ENCODE results near the gene CPT1A.
"Not testable (repeated sequence)": the region's sequence is repeated elsewhere in the genome, so short reads cannot be mapped to it uniquely, and the experiment has no call there.

CPT1A gene
- total RNA-seq: 24.2 to 75.4 reads per million in 2 experiments

DNA sequence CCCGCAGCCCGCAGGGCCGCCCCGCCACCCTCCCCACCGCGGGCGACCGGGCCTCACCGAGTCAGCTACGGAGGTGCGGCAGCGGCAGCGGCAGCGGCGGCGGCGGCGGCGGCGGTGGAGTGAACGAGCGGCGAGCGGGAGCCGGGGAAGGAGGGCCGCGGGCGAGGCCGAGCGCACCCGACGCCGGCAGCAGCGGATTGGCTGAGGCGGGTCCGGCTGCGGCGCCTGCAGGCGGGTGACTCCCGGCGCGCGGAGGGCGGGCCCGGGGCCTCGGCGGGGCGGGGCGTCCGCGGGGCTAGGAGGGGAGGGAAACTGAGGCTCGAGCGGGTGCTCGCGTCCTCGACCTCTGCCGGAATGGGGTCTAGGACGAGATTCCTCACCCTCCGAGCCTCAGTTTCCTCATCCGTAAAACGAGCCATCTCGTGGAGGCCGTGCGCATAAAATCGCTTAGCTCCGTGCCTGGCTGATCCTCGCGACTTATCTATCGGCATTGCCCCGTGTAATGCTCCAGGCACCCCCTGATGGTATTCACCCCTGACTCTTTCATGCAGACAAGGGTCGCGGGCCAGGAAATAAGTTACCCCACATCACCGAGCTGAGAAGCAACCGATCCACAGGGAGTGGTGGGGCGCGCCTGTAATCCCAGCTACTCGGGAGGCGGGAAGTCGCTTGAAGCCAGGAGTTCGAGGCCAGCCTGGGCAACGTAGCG lies at the start of gene CPT1A:
TSS of gene CPT1A (minus strand) at position 199 of the 709 bp plus-strand sequence. CDS start 26,442 bp downstream, outside the sequence.
- DNase-seq (ENCODE audit: low read depth): peak; percentile 50

DNA sequence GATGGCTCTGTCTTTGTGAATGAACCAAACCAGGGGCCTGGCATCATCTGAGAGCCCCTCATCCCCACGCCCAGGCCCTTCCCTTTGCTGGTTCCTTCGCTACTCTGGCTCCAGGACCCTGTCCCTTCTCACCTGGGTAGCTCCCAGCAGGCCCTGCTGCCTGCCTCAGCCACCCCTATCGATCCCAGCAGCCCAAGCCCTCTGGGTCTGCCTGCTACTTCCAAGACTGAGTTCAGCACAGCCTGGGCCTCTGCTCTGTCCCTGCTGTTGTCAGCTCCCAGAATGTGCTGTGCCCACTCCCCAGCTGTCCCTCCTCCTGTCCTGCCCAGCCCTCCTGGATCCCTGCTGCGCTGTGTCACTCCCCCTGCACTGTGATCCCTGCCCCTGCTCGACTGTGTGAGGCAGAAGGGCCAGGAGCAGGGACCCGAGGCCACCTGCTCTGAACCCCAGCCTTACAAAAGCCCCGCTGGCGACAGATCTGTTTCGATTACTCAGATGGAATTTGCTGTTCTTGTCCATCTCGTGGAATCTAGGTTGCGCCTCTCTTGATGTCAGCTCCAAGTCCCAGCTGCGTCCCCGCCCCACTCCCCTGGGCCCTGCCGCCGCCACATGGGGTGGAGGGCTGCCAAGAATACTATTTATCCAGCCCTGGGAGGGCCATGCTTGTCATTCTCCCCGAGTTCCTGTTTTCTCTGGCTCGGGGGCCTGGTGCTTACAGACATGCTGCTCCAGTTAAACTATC lies 48.9 kb upstream of the CPT1A start:
- no peak for DNase-seq (ENCODE audit: low read depth)

DNA sequence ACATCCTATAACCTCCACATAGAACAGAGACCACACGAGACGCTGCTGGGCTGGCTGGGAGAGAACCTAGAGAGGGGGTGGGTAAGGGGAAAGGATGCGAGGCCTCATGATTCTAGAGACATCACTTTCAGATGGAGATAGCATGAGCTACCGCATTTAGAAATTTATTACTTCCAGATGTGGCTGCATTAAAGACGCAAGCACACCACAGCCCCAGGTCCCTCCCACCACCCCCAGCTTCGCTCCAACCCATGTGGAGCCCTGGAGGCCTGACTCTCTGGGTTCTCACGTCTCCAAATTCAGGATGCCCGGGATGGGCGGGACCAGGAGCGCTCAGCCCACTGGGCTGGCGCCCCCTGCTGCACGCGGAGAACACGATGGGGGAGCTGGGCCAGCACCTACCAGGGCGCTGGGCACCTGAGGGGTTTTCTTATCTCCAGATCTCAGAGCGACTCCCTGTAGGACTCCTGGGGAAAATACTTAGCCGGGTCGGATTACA lies 48.3 kb upstream of the CPT1A start:
- DNase-seq (ENCODE audit: low read depth): no peak

DNA sequence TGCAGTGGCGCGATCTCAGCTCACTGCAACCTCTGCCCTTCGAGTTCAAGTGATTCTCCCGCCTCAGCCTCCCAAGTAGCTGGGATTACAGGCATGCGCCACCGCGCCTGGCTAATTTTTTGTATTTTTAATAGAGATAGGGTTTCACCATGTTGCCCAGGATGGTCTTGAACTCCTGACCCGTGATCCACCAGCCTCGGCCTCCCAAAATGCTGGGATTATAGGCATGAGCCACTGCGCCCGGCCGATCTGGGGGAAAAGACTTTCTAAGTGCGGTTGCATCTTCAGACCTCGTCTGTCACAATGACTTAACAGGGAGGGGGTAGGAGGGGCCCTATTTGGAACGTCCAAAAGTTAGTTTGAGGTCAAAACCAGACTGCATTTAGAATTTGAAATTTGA lies 43.1 kb upstream of the CPT1A start:
- DNase-seq (ENCODE audit: low read depth): not testable (repeated sequence)

DNA sequence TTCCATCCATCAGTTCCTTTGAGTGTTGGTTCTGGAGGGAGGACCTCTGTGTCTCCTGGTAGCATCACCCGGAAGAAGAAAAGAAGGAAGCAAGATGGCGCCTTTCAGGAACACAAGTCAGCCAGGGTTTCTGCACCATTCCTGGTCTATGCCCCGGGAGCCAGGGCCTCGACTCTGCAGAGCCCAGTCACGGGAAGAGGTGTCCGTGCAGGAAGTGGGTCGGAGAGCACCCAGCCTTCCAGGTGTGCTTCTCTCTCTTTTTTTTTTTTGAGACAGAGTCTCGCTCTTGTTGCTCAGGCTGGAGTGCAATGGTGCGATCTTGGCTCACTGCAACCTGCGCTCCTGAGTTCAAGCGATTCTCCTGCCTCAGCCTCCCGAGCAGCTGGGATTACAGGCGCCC lies 40.7 kb upstream of the CPT1A start:
- no peak for DNase-seq (ENCODE audit: low read depth)

DNA sequence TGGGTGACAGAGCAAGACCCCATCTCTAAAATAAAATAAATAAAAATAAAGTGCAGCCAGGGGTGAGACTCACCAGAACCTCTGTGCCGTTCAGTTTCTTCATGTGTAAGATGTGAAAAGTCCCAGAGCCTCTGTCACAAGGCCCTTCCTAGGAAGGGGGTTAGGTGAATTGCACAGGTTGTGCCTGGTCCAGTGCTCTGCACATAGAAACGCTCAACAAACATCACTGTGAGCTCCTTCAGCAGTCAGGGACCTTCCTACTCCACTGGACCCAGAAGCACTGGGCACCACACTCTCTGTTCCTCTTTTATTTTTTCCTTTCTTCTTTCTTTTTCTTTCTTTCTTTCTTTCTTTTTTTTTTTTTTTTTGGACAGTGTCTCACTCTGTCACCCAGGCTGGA lies 39.6 kb upstream of the CPT1A start:
- no peak for DNase-seq (ENCODE audit: low read depth)

DNA sequence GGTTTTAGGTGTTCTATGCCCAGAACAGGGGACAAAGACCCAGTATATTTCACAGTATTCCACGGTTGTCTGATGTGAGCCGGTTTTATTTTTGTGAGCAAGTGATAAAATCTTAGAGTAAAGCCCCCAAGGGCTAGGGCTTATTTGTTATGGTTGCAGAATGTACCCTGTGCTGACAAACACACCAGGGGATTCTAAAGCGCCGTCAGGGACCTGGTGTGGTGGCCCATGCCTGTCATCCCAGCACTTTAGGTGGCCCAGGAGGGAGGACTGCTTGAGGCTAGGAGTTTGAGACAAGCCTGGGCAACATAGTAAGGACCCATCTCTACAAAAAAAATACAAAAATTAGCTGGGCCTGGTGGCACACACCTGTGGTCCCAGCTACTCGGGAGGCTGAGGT lies 39.1 kb upstream of the CPT1A start:
- DNase-seq (ENCODE audit: low read depth): no peak

DNA sequence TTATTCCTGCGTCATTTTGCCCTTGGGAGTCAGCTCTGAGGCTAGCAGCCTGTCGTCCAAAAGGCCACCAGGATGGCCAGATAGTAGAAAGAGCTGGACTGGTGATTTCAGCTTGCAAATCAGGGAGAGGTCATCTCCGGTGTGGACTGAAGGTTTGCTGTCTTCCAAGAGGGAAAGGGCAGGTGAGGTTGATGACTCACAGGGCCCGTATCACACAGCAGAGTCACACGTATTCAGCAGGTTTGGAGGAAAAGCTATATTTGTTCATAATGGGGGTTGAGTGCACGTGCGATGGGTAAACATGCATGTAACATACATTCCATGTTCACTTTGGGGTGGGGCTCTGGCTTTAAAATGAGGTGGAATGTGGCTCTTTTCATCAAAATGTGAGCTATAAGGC lies 36.3 kb upstream of the CPT1A start:
- DNase-seq (ENCODE audit: low read depth): no peak

DNA sequence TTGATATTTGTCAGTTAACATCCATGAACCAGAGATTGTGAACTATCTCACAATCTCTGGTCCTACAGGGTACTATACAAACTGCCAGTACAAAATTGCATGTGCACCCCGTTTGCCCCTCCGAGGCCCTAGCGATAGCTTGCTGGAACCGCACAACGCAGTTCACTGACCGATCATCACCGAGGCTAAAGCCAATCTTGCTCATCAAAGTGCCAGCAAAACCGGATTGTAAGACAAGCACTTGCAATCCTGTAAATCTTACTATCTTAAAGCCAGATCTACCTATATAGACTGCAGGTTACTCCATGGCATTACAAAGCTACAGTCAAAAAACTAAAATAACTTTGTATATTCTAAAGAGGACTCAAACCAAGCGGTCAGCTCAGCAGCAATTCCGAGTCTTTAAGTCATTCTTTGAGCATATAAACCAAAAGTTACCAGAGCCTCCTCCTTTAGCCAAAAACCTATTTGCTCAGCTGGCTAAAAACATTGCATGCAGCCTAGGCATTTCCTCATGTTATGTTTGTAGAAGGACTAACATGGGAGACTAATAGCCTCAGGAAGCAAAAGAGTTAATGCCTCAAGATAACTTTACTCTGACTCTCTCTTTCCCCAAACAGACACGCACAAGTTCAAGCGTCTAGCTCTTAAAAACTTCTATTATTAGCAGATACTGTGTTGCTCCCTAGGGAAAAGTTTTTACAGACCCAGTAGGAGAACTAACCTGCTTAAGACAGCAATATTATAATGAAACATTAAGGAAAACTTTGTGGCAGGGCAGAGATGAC lies 30.7 kb upstream of the CPT1A start:
- DNase-seq (ENCODE audit: low read depth): no peak

DNA sequence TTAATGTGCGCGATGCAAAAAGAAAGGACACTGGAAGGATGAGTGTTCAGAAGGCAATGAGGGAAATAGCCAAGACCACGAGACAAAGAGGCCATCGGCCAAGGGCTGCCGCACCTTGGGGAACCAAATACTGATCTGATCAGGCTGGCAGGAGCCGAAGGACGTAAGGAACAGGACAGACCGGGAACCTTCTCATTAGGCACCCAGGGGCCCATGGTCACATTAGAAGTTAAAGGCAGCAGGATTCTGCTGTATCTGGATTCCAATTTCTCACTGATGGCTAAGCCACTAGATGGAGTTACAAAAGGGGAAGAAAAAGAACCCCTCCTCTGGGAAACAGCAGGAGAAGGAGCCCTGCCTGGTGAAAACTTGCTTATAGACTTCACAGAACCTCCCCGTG lies 28.8 kb upstream of the CPT1A start:
- no peak for DNase-seq (ENCODE audit: low read depth)

DNA sequence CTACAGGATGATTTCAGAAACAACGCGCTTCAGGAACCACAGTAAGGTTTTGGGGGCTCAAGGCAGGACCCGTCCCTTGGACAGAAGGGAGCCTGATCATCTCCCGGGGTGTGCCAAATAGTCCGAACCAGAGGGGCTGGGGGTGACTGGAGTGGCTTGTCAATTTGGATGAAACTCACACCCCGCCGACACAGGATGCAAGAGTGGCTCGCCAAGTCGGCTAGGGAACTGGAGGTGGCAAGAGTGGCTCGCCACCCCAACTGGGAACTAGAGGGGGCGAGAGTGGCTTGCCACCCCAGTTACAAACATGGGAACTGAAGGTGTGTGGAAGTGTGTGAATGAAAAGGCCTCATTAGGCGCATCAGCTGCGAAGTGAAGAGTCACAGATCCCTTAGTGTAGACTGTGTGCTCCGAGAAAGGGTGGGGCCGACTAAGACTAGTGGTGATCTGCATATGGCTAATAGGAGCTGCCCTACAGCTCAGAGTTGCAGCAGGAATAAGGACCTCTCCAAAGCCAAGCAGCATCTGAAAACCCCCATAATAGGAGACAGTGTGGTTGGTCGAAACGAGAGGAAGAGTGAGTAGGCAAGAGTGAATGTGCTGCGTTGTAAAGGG lies 26.6 kb upstream of the CPT1A start:
- no peak for DNase-seq (ENCODE audit: low read depth)

DNA sequence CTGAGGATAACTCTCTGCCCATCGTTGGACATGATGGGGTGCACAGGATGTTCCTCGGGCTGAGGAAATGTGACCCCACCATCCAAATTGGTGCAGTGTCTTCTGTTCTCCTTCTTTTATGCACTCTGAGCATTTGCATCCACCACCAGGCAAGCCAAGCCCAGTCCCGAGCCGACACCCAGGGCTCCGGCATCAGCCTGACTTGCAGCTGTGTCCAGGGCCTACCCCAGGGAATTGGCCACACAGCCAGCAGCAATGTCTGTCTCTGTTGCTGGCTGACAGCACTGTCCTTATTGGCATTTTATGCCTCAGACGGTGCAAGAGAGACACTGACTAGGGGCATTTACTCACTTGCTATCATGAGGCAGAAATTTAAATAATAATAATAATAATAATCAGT lies 25.4 kb upstream of the CPT1A start:
- no peak for DNase-seq (ENCODE audit: low read depth)

DNA sequence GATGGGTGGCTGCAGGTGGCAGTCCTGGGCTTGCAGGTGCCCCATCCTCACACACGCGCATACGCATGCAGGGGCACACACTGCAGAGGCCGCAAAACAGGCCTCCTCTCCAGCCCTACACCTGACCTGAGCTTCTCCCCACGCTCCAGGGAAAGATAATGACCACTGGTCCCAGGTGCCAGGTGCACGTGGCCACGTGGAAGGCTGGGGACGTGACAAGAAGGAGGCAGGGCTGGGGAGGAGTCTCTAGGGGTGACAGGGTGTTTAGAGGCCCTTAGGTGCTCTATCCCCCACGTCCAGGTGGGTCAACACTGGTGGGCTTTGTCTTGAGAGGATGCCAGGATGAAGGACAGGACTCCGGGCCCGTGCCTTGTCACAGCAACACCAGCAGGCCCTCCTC lies 23.5 kb upstream of the CPT1A start:
- no peak for DNase-seq (ENCODE audit: low read depth)

DNA sequence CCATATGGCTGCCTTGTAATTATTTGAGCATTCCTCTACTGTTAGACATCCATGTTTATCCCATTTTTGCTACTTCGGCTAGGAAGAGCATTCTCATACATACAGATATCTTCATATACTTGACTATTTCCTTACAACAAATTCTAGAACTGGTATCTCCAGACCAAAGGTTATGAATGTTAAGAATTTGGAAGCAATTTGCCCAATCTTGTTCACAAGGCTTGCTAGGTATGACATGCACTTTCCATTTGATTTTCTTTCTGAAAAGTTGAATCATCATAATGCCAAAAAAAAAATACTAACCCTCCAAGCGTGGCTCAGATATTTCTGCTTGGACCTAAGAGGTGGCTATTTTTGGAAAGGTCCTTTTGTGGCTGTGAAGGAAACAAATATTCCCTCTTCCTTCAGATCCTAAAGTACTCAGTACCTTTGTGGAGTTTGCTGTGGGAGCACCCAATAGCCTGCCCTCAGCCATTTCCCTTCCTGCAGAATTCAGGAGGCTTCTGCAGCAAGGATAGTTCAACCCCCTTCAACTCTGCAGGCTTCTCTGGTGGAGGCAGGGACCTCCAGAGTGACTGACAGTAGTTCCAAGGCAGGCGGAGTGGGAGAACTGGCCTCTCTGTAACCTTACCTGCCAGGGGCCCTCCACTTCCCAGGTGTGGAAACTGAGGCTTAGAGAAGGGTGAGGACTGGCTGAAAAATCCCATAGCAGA lies 22.0 kb upstream of the CPT1A start:
- DNase-seq (ENCODE audit: low read depth): no peak

DNA sequence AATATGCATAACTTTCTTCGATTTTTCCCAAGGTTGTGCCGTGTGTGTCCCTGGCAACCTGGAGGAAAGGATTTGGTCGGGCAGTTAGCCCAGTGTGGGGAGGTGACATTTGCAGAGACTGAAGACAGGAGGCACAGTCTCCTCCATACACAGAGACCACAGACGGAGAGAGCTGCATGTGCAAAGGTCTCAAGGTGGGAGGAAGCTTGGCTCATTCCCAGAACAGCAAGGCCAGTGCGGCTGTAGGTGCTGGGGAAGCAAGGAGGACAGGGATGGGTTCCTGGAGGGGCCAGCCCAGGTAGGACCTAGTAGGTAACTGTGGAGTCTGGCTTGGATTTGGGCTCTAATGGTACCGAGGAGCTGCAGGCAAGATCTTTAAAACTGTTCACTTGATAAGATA lies 20.7 kb upstream of the CPT1A start:
- DNase-seq (ENCODE audit: low read depth): no peak

DNA sequence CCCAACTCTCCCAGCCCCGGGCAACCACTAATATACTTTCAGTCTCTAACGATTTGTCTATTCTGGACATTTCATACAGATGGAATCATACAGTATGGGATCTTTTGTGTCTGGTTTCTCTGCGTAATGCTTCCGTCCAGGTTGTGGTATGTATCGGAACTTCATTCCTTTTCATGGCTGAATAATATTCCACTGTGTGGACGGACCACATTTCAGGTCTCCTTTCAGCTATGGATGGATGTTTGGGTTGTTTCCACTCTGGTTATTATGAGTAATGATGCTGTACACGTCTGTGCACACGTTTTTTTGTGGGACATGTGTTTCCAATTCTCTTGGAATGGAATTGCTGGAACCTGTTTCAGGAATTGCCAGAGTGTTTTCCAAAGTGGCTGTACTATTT lies 17.4 kb upstream of the CPT1A start:
- DNase-seq (ENCODE audit: low read depth): no peak

DNA sequence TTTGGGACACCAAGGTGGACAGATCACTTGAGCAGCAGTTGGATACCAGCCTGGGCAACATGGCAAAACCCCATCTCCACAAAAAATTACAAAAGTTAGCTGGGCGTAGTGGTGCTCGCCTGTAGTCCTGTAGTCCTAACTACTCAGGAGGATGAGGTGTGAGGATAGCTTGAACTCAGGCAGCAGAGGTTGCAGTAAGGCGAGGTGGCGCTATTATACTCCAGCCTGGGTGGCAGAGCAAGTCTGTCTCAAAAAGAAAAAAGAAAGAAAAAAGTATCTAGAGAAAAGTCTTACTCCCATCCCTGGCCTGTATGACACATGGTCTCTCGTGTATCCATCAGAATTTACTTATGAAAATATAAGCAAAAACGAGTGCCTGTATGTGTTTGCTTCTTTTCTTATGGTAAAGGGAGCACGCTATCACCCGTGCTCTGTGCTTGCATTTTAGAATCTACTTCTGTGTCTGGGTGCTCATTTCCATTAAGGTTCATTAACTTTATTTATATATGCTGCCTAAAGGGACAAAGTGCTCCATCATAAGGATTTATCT lies 15.4 kb upstream of the CPT1A start:
- DNase-seq (ENCODE audit: low read depth): no peak

DNA sequence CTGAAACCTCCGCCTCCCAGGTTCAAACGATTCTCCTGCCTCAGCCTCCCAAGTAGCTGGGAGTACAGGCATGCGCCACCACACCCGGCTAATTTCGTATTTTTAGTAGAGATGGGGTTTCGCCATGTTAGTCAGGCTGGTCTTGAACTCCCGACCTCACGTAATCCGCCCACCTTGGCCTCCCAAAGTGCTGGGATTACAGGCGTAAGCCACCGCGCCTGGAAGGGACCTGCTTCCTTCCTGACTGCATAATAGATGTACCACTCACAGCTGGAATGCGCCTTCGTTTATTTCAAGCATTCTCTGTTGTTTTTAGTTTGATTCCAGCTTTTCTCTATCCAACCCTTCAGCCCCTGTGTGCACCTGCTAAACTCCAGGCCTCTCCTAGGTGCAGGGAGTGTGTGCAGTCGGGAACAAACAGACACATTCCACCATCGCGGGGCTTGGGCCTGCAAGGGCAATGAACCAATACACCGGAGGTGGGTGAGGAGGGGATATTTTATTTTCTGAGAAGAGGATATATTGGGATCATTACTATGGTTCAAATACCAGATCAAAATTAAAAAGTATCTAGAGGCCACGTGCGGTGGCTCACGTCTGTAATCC lies 14.8 kb upstream of the CPT1A start:
- DNase-seq (ENCODE audit: low read depth): not testable (repeated sequence)

DNA sequence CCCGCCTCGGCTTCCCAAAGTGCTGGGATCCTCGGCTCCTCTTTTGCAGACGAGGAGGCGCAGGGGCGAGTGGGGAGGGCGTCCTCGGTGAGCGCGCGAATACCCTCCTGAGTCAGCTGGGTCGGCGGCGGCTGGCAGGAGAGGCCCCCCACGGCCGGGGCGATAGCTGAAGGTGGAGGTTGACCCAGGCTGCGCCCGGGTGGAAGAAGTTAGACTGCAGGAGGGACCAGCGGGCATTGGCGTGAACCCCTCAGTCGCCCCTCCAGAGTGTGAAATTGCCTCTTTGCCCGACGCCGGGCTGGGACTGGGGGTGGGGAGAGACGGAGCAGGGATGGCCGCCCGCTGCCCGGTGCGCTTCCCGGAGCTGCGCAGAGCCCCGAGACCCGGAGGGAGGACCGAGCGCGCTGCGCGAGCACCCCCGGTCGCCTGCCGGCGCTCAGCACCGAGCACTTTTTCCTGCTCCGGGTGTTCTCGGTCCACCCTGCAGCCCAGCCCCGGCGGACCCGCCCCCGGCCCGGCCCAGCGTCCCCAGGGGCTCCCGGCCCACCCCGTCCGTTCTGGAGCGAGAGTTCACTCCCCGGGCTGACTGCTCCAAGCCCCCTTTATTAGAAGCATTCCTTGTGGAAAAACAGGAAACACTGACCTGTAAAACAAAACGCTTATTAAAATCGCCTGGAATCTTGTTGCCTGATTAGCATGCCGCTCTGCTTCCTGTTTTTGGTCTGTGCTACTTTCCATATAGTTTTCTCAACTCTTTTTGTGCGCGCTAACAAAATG lies 13.7 kb upstream of the CPT1A start:
- no peak for DNase-seq (ENCODE audit: low read depth)
